Naive thymus-derived CD4-positive, alpha-beta T cell (primary cell): ENCODE results near the gene ZMAT5. TPM values are rescaled to one million over a fixed set of nuclear protein-coding genes. Genes with fewer than 3 reads are reported as not detected.

Source experiments
- ATAC-seq: fragments of 150-1000 bp; cut with Tn5 transposase; 2 replicates; pipeline ENCODE4 v1.10.0; 2021; ENCODE audit warnings: mild to moderate bottlenecking, moderate library complexity
- CTCF ChIA-PET: fragments of 350-600 bp; sonication (Branson Sonifier 250); formaldehyde crosslinking; loops from one replicate; lab custom pipeline; 2021; ENCODE audit warnings: antibody characterized with exemption; lab: Charles Lee
- POLR2A ChIA-PET: fragments of 350-600 bp; sonication (Branson Sonifier 250); formaldehyde crosslinking; loops from one replicate; lab custom pipeline; 2021; ENCODE audit warnings: antibody characterized with exemption, inconsistent platforms; lab: Charles Lee
- DNase-seq, 9 donors: peaks; one replicate each; pipeline versions ENCODE4 v3.0.0 to v3.0.0-alpha.2; 2020 to 2022; ENCODE audit warnings: mixed read lengths in 1 of 9
- H3K27ac ChIP-seq: one replicate; pipeline ENCODE4 v1.7.0; 2013; ENCODE audit warnings: mild to moderate bottlenecking, low read depth, low read length, moderate library complexity
- H3K27me3 ChIP-seq, 2 donors: one replicate each; pipeline ENCODE4 v1.7.0; 2013; ENCODE audit warnings: low read length in 2 of 2, mild to moderate bottlenecking in 2 of 2, moderate library complexity in 2 of 2; ENCODE audit not compliant: control insufficient read depth in 2 of 2, insufficient read depth in 2 of 2
- H3K36me3 ChIP-seq, 3 experiments: 1 replicate in 2 of 3; 2 replicates in 1 of 3; pipeline ENCODE4 v1.7.0; 2013; ENCODE audit warnings: low read length in 3 of 3, mild to moderate bottlenecking in 3 of 3, moderate library complexity in 1 of 3; ENCODE audit not compliant: insufficient read depth in 3 of 3, control insufficient read depth in 2 of 3
- H3K4me1 ChIP-seq, 2 donors: one replicate each; pipeline ENCODE4 v1.7.0; 2013; ENCODE audit warnings: low read length in 2 of 2, mild to moderate bottlenecking in 2 of 2, moderate library complexity in 1 of 2; ENCODE audit not compliant: control insufficient read depth in 2 of 2, insufficient read depth in 2 of 2
- H3K4me3 ChIP-seq: 2 replicates; pipeline ENCODE4 v1.7.0; 2013; ENCODE audit warnings: mild to moderate bottlenecking, low read length
- H3K9me3 ChIP-seq, 3 experiments: 1 replicate in 2 of 3; 2 replicates in 1 of 3; pipeline ENCODE4 v1.7.0; 2013; ENCODE audit warnings: low read length in 3 of 3; ENCODE audit not compliant: control insufficient read depth in 2 of 3
- H3K27ac Mint-ChIP-seq, 9 donors: one replicate each; pipeline ENCODE4 v1.8.0; 2020 to 2022; ENCODE audit warnings: mixed read lengths in 9 of 9, mild to moderate bottlenecking in 8 of 9, moderate library complexity in 5 of 9, inconsistent platforms in 2 of 9
- H3K27me3 Mint-ChIP-seq, 5 donors: one replicate each; pipeline ENCODE4 v1.8.0; 2021 to 2022; ENCODE audit warnings: mixed read lengths in 5 of 5, mild to moderate bottlenecking in 1 of 5
- H3K36me3 Mint-ChIP-seq, 5 donors: one replicate each; pipeline ENCODE4 v1.8.0; 2020 to 2022; ENCODE audit warnings: mixed read lengths in 5 of 5, mild to moderate bottlenecking in 3 of 5, inconsistent platforms in 1 of 5
- H3K4me1 Mint-ChIP-seq, 7 donors: one replicate each; pipeline ENCODE4 v1.8.0; 2020 to 2022; ENCODE audit warnings: mixed read lengths in 7 of 7, mild to moderate bottlenecking in 3 of 7, inconsistent platforms in 1 of 7
- H3K4me3 Mint-ChIP-seq, 10 donors: one replicate each; pipeline ENCODE4 v1.8.0; 2020 to 2022; ENCODE audit warnings: mild to moderate bottlenecking in 10 of 10, mixed read lengths in 10 of 10, moderate library complexity in 6 of 10, inconsistent platforms in 2 of 10
- H3K9me3 Mint-ChIP-seq, 11 donors: one replicate each; pipeline ENCODE4 v1.8.0; 2020 to 2022; ENCODE audit warnings: mixed read lengths in 11 of 11, mild to moderate bottlenecking in 4 of 11, inconsistent platforms in 1 of 11, moderate library complexity in 1 of 11
- intact Hi-C, 2 donors: fragments of 100-400 bp; cut with micrococcal nuclease; formaldehyde crosslinking; loops; one replicate each; pipeline ENCODE4 v1.15.1; 2023
- polyA plus RNA-seq, 2 donors: library from polyadenylated mRNA; unstranded; fragments of 300-500 nt; fragmentation: Illumina TruSeq; gene quantifications; one replicate each; pipeline ENCODE4 v1.2.3, GENCODE V29; 2021
- total RNA-seq, 6 experiments: library from RNA in 5 of 6; stranded (reverse) in 5 of 6; gene quantifications; 1 replicate in 5 of 6; 2 replicates in 1 of 6; pipeline ENCODE4 v1.2.3 and lab custom pipeline; 2021 to 2026

ZMAT5 gene
- total and polyA plus RNA-seq, 7 experiments from 2014 or later, result 12.9 to 55.0 (median 14.9) TPM

DNA sequence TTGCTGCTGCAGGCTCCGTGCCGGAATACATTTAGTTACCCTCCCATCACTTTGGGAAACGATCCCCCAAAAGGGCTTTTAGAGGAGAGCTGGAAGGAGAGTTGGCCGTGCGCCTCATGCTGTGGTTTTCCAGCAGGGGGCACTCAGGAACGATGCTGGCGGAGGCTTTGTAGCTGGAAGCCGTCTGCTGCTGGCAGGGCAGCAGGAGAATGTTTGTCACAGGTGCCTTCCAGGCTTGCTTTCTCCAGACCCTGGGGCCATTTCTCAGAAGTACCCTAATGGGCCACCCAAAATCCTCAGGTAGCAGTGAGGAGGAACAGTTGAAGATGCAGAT, 77.0 kb downstream of the ZMAT5 start:
- CTCF ChIA-PET, result interaction anchor here (0.6 to 2.1 kb wide), 4 partner anchors 11 to 316 kb away, joined by 3 to 4 read pairs (median 3); no protein-coding TSS in a partner anchor

DNA sequence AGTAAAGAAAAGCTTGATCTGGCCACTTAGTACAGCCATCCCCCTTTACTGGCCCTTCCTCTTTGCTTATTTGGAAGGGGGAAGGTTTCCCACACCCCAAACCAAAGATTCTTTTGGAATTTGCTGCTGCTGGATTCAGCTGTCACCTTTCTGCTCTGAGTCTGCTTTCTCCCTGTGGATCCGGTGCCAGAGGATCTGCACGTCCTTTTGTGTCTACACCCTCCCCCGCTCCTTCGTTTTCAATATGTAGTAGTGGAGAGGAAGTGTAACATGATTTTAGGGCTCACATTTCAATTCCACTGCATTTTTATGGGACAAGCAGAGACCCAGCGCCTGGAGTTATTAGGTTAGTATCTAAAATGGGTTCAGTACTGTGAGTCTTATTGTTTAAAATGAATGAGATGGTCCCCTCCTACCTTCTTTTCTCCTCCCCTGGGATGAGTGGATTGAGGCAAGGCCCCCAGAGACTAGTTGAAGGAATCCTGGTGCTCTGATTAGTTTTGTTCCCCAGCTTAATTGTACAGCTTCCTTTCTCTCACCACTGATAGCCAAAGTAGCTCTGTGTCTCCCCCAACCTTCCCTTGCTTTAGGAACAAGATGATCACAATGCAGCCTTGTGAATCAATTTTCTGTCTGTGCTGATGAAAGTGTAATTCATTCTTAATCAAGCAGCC, 77.5 kb downstream of the ZMAT5 start:
- intact Hi-C loops, result loop anchor here (1.0 kb wide), 1 partner anchor 316 kb away; no protein-coding TSS in a partner anchor
- peaks cover 0 to 32% (median 3%) of the 10 kb centered on the region in 5 donors for H3K36me3 Mint-ChIP-seq
- Histone ChIP-seq H3K27me3 (no peaks in the 10 kb centered on the region), H3K36me3 (peaks cover 0 to 69% (median 3%) of the 10 kb centered on the region in 3 experiments), H3K4me3 (no peak overlapping the region), H3K9me3 (no peaks in the 10 kb centered on the region), H3K27ac (no peak overlapping the region), H3K4me1 (peaks cover 0 to 5% of the 10 kb centered on the region in 2 donors)
- DNase-seq, result no peak
- ChIA-PET CTCF (interaction anchor here (1.0 to 1.1 kb wide), 2 partner anchors 10 to 316 kb away, joined by 3 read pairs; no protein-coding TSS in a partner anchor), POLR2A (no interaction called here)
- peaks cover 0 to 38% (median 7%) of the 10 kb centered on the region in 7 donors for H3K4me1 Mint-ChIP-seq
- no peaks in the 10 kb centered on the region for H3K9me3 Mint-ChIP-seq
- no peak for ATAC-seq
- no peaks in the 10 kb centered on the region for H3K27me3 Mint-ChIP-seq
- no peak overlapping the region for H3K4me3 Mint-ChIP-seq
- peak overlapping the region in 7 of 9 donors; percentile 1 to 67 (median 31) for H3K27ac Mint-ChIP-seq

More for the DNA sequence above, 77.0 kb downstream of the ZMAT5 start:
- peaks cover 0 to 5% of the 10 kb centered on the region in 2 donors for H3K4me1 ChIP-seq
- no peaks in the 10 kb centered on the region for H3K27me3 ChIP-seq
- Mint-ChIP-seq H3K4me1 (peaks cover 0 to 38% (median 7%) of the 10 kb centered on the region in 7 donors), H3K4me3 (no peak overlapping the region), H3K9me3 (no peaks in the 10 kb centered on the region), H3K27me3 (no peaks in the 10 kb centered on the region), H3K27ac (peak overlapping the region in 6 of 9 donors; percentile 1 to 54 (median 6)), H3K36me3 (peaks cover 0 to 32% (median 3%) of the 10 kb centered on the region in 5 donors)
- H3K36me3 ChIP-seq, result peaks cover 0 to 69% (median 3%) of the 10 kb centered on the region in 3 experiments
- POLR2A ChIA-PET, result no interaction called here
- DNase-seq (peak in 6 of 9 donors; percentile 25 to 33 (median 28)), ATAC-seq (peak; percentile 48)
- no peak overlapping the region for H3K4me3 ChIP-seq
- intact Hi-C loops, result loop anchor here (1.0 to 5.0 kb wide), 2 partner anchors 315 to 397 kb away; no protein-coding TSS in a partner anchor
- H3K27ac ChIP-seq, result no peak overlapping the region
- no peaks in the 10 kb centered on the region for H3K9me3 ChIP-seq

DNA sequence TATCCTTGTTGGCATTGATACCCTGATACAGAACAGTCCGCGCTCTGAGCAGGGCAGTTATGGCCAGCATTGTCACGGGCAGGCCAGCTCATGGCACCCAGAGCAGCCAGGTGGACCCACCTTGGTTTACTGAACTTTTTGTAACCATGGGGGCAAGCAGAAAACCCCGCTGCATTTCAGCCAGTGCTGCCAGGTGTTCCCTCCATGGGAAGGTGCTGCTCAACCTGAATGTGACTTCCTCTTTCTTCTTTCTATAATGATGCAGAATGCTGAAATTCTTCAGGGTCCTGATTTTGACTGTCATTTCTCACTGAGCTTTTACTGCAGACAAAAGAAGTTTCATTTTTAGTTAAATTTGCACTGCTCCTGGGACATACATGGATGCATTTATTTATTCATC, 82.6 kb downstream of the ZMAT5 start:
- no peak for DNase-seq
- H3K27me3 ChIP-seq, result no peaks in the 10 kb centered on the region
- no peak for ATAC-seq
- H3K9me3 ChIP-seq, result no peaks in the 10 kb centered on the region
- no peak overlapping the region for H3K4me3 ChIP-seq
- POLR2A ChIA-PET, result interaction anchor here (0.6 kb wide), 1 partner anchor 17 kb away, joined by 3 read pairs; no protein-coding TSS in a partner anchor
- intact Hi-C loops, result no loop called here
- H3K4me1 ChIP-seq, result no peaks in the 10 kb centered on the region
- Mint-ChIP-seq H3K9me3 (no peaks in the 10 kb centered on the region), H3K4me1 (peaks cover 0 to 9% (median 0%) of the 10 kb centered on the region in 7 donors), H3K36me3 (peaks cover 7 to 52% (median 18%) of the 10 kb centered on the region in 5 donors), H3K4me3 (no peak overlapping the region), H3K27ac (no peak overlapping the region), H3K27me3 (no peaks in the 10 kb centered on the region)
- peaks cover 0 to 80% (median 0%) of the 10 kb centered on the region in 3 experiments for H3K36me3 ChIP-seq
- H3K27ac ChIP-seq, result no peak overlapping the region
- CTCF ChIA-PET, result no interaction called here

DNA sequence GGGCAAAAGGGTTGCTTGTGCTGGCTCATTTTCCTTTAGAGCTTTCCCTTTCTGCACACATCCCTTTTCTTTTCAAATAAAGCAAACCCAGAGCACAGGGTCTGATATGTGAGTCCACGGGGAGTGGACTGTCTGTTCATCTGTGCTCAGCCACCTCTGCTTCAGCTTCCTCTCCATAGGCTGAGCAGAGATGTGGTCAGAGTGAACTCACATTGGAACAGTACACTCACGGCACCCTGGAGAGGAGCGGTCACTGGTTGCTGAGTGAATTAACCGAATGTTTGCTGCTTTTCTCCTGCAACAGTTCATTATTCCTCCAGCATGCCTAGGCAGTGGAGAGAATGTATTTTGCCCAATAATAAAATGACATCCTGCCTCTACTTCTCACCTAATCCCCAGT, 83.3 kb downstream of the ZMAT5 start:
- Mint-ChIP-seq H3K4me1 (peaks cover 0 to 9% (median 0%) of the 10 kb centered on the region in 7 donors), H3K4me3 (no peak overlapping the region), H3K36me3 (peaks cover 9 to 49% (median 18%) of the 10 kb centered on the region in 5 donors), H3K9me3 (no peaks in the 10 kb centered on the region), H3K27ac (no peak overlapping the region), H3K27me3 (no peaks in the 10 kb centered on the region)
- Histone ChIP-seq H3K27me3 (no peaks in the 10 kb centered on the region), H3K4me3 (no peak overlapping the region), H3K36me3 (peaks cover 0 to 86% (median 0%) of the 10 kb centered on the region in 3 experiments), H3K27ac (no peak overlapping the region), H3K4me1 (no peaks in the 10 kb centered on the region), H3K9me3 (no peaks in the 10 kb centered on the region)
- ChIA-PET CTCF (no interaction called here), POLR2A (no interaction called here)
- no peak for ATAC-seq
- no peak for DNase-seq
- intact Hi-C loops, result no loop called here

Other genes with a start within 250 kb of the ZMAT5 start
- gene THOC5, start 213.2 kb downstream of the ZMAT5 start, total RNA-seq, result 10 to 100 TPM; 45.7 to 61.9 (median 57.1) TPM
- gene THOC5, start 213.2 kb downstream of the ZMAT5 start, polyA plus RNA-seq, result 10 to 100 TPM; 26.1 to 33.4 TPM
- gene NIPSNAP1, start 185.9 kb downstream of the ZMAT5 start, total RNA-seq, result 10 to 100 TPM; 30.0 to 37.9 (median 35.4) TPM
- 10 to 100 TPM; 56.5 to 59.2 TPM for gene NIPSNAP1, start 185.9 kb downstream of the ZMAT5 start, polyA plus RNA-seq
- 10 to 100 TPM; 27.6 to 56.3 (median 28.3) TPM for gene NF2, start 163.4 kb downstream of the ZMAT5 start, total RNA-seq
- 10 to 100 TPM; 15.6 to 23.1 TPM for gene NF2, start 163.4 kb downstream of the ZMAT5 start, polyA plus RNA-seq
- gene CABP7, start 47.0 kb downstream of the ZMAT5 start, total RNA-seq, result under 1 TPM in 3 of 5 experiments, not detected in 2; 0.07 to 0.42 (median 0.22) TPM
- gene CABP7, start 47.0 kb downstream of the ZMAT5 start, polyA plus RNA-seq, result under 1 TPM in 1 of 2 donors, not detected in 1; 0.12 TPM
- 10 to 100 TPM; 30.9 to 99.8 (median 50.0) TPM for gene UQCR10, start 362 bp upstream of the ZMAT5 start, total RNA-seq
- gene UQCR10, start 362 bp upstream of the ZMAT5 start, polyA plus RNA-seq, result 100 to 1,000 TPM; 246 to 310 TPM
- 100 to 1,000 TPM in 1 of 5 experiments, 10 to 100 TPM in 4; 90.2 to 101 (median 93.8) TPM for gene ASCC2, start 71.3 kb upstream of the ZMAT5 start, total RNA-seq
- gene ASCC2, start 71.3 kb upstream of the ZMAT5 start, polyA plus RNA-seq, result 10 to 100 TPM; 48.7 to 79.3 TPM
- gene MTMR3, start 116.2 kb upstream of the ZMAT5 start, total RNA-seq, result 10 to 100 TPM; 33.2 to 88.7 (median 64.6) TPM
- 10 to 100 TPM; 14.2 to 24.5 TPM for gene MTMR3, start 116.2 kb upstream of the ZMAT5 start, polyA plus RNA-seq